ENCODE data around the gene LRMDA.

- TF ChIP-seq CTCF (IDR thresholded peaks at IDR 0.05; ENCODE audit: insufficient read depth, low read length, poor library complexity, severe bottlenecking): no peak
- TF ChIP-seq EZH2phosphoT487 (conservative IDR thresholded peaks at IDR 0.05; ENCODE audit: low read length): no peak
Observed at GRCh38 chr10:75640803-75641202, 209.4 kb downstream of the LRMDA start.

Measured in SU-DHL-6 (cell line).